Stimulated activated naive CD8-positive, alpha-beta T cell treated with anti-CD3 and anti-CD28 coated beads, Interleukin-15, Interleukin-2, amounts not matched to agents 100 ng/mL and 50 ng/mL, for 24 hours (primary cell): ENCODE results near the gene MAP4K3.

ENCODE experiments used
- H3K27ac Mint-ChIP-seq: one replicate; pipeline ENCODE4 v1.8.0; 2021; ENCODE audit warnings: mild to moderate bottlenecking, mixed read lengths
- H3K27me3 Mint-ChIP-seq: one replicate; pipeline ENCODE4 v1.8.0; 2021; ENCODE audit warnings: mixed read lengths
- H3K36me3 Mint-ChIP-seq: one replicate; pipeline ENCODE4 v1.8.0; 2021; ENCODE audit warnings: low read depth, mixed read lengths
- H3K4me1 Mint-ChIP-seq: one replicate; pipeline ENCODE4 v1.8.0; 2021; ENCODE audit warnings: low read depth, mixed read lengths
- H3K4me3 Mint-ChIP-seq: one replicate; pipeline ENCODE4 v1.8.0; 2021; ENCODE audit warnings: mild to moderate bottlenecking, mixed read lengths
- H3K9me3 Mint-ChIP-seq: one replicate; pipeline ENCODE4 v1.8.0; 2021; ENCODE audit warnings: mixed read lengths

Gene MAP4K3

GRCh38 chr2:39431592-39432316 lies 5.3 kb downstream of the MAP4K3 start:
- Mint-ChIP-seq H3K36me3 (no peaks in the 10 kb centered on the region), H3K4me1 (peaks cover 62% of the 10 kb centered on the region), H3K27me3 (no peaks in the 10 kb centered on the region), H3K4me3 (no peak overlapping the region), H3K9me3 (no peaks in the 10 kb centered on the region), H3K27ac (peak overlapping the region; percentile 4)

- H3K36me3 Mint-ChIP-seq, result no peaks in the 10 kb centered on the region
- peaks cover 63% of the 10 kb centered on the region for H3K4me1 Mint-ChIP-seq
- H3K4me3 Mint-ChIP-seq, result no peak overlapping the region
- no peak overlapping the region for H3K27ac Mint-ChIP-seq
- no peaks in the 10 kb centered on the region for H3K9me3 Mint-ChIP-seq
- no peaks in the 10 kb centered on the region for H3K27me3 Mint-ChIP-seq
These were observed 7.3 kb downstream of the MAP4K3 start for GRCh38 chr2:39429746-39430145.

GRCh38 chr2:39424951-39425350 lies 12.1 kb downstream of the MAP4K3 start:
- Mint-ChIP-seq H3K36me3 (peaks cover 3% of the 10 kb centered on the region), H3K27me3 (no peaks in the 10 kb centered on the region), H3K4me1 (peaks cover 66% of the 10 kb centered on the region), H3K4me3 (no peak overlapping the region), H3K9me3 (peaks cover 5% of the 10 kb centered on the region), H3K27ac (no peak overlapping the region)

GRCh38 chr2:39422700-39423099 lies 14.4 kb downstream of the MAP4K3 start:
- H3K4me3 Mint-ChIP-seq, result no peak overlapping the region
- H3K27me3 Mint-ChIP-seq, result no peaks in the 10 kb centered on the region
- peaks cover 3% of the 10 kb centered on the region for H3K36me3 Mint-ChIP-seq
- H3K9me3 Mint-ChIP-seq, result peaks cover 5% of the 10 kb centered on the region
- H3K4me1 Mint-ChIP-seq, result peaks cover 74% of the 10 kb centered on the region
- H3K27ac Mint-ChIP-seq, result no peak overlapping the region

- Mint-ChIP-seq H3K4me1 (peaks cover 65% of the 10 kb centered on the region), H3K4me3 (no peak overlapping the region), H3K36me3 (peaks cover 3% of the 10 kb centered on the region), H3K9me3 (peaks cover 5% of the 10 kb centered on the region), H3K27me3 (no peaks in the 10 kb centered on the region), H3K27ac (no peak overlapping the region)
These were observed 15.7 kb downstream of the MAP4K3 start for GRCh38 chr2:39421354-39421753.

- peaks cover 5% of the 10 kb centered on the region for H3K9me3 Mint-ChIP-seq
- peaks cover 3% of the 10 kb centered on the region for H3K36me3 Mint-ChIP-seq
- no peak overlapping the region for H3K4me3 Mint-ChIP-seq
- peak overlapping the region; percentile 22 for H3K27ac Mint-ChIP-seq
- H3K4me1 Mint-ChIP-seq, result peaks cover 49% of the 10 kb centered on the region
- no peaks in the 10 kb centered on the region for H3K27me3 Mint-ChIP-seq
These were observed 17.5 kb downstream of the MAP4K3 start for GRCh38 chr2:39419282-39420223.

- Mint-ChIP-seq H3K9me3 (peaks cover 5% of the 10 kb centered on the region), H3K4me3 (no peak overlapping the region), H3K36me3 (peaks cover 2% of the 10 kb centered on the region), H3K27me3 (no peaks in the 10 kb centered on the region), H3K4me1 (peaks cover 48% of the 10 kb centered on the region), H3K27ac (no peak overlapping the region)
These were observed 18.6 kb downstream of the MAP4K3 start for GRCh38 chr2:39418491-39418890.

GRCh38 chr2:39416140-39416539 lies 20.9 kb downstream of the MAP4K3 start:
- Mint-ChIP-seq H3K4me3 (no peak overlapping the region), H3K9me3 (peaks cover 5% of the 10 kb centered on the region), H3K27me3 (no peaks in the 10 kb centered on the region), H3K36me3 (no peaks in the 10 kb centered on the region), H3K27ac (no peak overlapping the region), H3K4me1 (peaks cover 52% of the 10 kb centered on the region)

GRCh38 chr2:39413063-39413737 lies 23.9 kb downstream of the MAP4K3 start:
- H3K27me3 Mint-ChIP-seq, result no peaks in the 10 kb centered on the region
- H3K36me3 Mint-ChIP-seq, result no peaks in the 10 kb centered on the region
- H3K9me3 Mint-ChIP-seq, result no peaks in the 10 kb centered on the region
- H3K27ac Mint-ChIP-seq, result no peak overlapping the region
- H3K4me3 Mint-ChIP-seq, result no peak overlapping the region
- H3K4me1 Mint-ChIP-seq, result peaks cover 56% of the 10 kb centered on the region

GRCh38 chr2:39411181-39411944 lies 25.7 kb downstream of the MAP4K3 start:
- Mint-ChIP-seq H3K27ac (no peak overlapping the region), H3K4me1 (peaks cover 71% of the 10 kb centered on the region), H3K4me3 (no peak overlapping the region), H3K27me3 (no peaks in the 10 kb centered on the region), H3K9me3 (no peaks in the 10 kb centered on the region), H3K36me3 (no peaks in the 10 kb centered on the region)

GRCh38 chr2:39409697-39410389 lies 27.2 kb downstream of the MAP4K3 start:
- Mint-ChIP-seq H3K4me3 (no peak overlapping the region), H3K9me3 (no peaks in the 10 kb centered on the region), H3K27ac (no peak overlapping the region), H3K4me1 (peaks cover 86% of the 10 kb centered on the region), H3K27me3 (no peaks in the 10 kb centered on the region), H3K36me3 (no peaks in the 10 kb centered on the region)

GRCh38 chr2:39408351-39409136 lies 28.5 kb downstream of the MAP4K3 start:
- H3K27ac Mint-ChIP-seq, result no peak overlapping the region
- H3K9me3 Mint-ChIP-seq, result no peaks in the 10 kb centered on the region
- H3K36me3 Mint-ChIP-seq, result no peaks in the 10 kb centered on the region
- H3K4me1 Mint-ChIP-seq, result peaks cover 85% of the 10 kb centered on the region
- peak overlapping the region; percentile 27 for H3K4me3 Mint-ChIP-seq
- no peaks in the 10 kb centered on the region for H3K27me3 Mint-ChIP-seq

- H3K4me1 Mint-ChIP-seq, result peaks cover 85% of the 10 kb centered on the region
- H3K27ac Mint-ChIP-seq, result no peak overlapping the region
- peak overlapping the region; percentile 27 for H3K4me3 Mint-ChIP-seq
These were observed 29.4 kb downstream of the MAP4K3 start for GRCh38 chr2:39407516-39408296.

More at GRCh38 chr2:39407516-39408296, 29.4 kb downstream of the MAP4K3 start:
- Mint-ChIP-seq H3K36me3 (no peaks in the 10 kb centered on the region), H3K9me3 (no peaks in the 10 kb centered on the region), H3K27me3 (no peaks in the 10 kb centered on the region)
